IPS-NIHi7 (cell line): ENCODE measurements around the gene ZRSR2.
A peak's percentile ranks its signal among the peaks of the same experiment; 100 is the strongest.

Experiments
- DNase-seq: peaks from one replicate; pipeline ENCODE4 v3.0.0; 2012; ENCODE audit warnings: mixed read lengths; ENCODE audit errors: extremely low spot score

Gene ZRSR2

GRCh38 chrX:15853586-15854079 is 63.3 kb downstream of the ZRSR2 start:
- no peak for DNase-seq

DNA sequence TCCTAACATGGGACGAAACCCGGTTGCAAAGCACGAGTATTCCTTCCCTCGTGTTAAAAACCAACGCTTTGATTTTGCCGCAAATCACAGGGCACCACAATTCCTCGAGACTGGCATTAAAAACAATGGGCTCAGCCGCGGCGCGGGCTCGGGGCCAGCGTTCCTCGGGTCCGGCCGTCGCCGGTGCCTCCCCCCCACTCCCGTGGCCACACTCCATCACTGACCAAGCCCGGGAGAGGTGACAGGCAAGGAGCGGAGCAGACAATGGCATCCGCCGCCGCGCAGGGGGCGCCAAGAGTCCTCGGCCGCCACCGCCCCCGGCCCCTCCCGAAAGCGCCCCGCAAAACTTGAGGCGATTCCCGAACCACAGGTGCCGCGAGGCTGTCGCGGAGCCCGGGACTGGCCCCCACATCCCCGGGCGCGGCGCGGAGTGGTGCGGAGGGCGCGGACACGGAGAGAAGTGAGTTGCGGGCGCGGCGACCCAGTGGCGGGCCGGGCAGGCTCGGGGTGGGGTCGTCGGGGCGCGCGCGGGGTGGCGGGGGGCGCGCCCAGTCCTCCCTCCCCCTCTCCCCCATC is 63.9 kb downstream of the ZRSR2 start:
- peak; percentile 59 for DNase-seq

DNA sequence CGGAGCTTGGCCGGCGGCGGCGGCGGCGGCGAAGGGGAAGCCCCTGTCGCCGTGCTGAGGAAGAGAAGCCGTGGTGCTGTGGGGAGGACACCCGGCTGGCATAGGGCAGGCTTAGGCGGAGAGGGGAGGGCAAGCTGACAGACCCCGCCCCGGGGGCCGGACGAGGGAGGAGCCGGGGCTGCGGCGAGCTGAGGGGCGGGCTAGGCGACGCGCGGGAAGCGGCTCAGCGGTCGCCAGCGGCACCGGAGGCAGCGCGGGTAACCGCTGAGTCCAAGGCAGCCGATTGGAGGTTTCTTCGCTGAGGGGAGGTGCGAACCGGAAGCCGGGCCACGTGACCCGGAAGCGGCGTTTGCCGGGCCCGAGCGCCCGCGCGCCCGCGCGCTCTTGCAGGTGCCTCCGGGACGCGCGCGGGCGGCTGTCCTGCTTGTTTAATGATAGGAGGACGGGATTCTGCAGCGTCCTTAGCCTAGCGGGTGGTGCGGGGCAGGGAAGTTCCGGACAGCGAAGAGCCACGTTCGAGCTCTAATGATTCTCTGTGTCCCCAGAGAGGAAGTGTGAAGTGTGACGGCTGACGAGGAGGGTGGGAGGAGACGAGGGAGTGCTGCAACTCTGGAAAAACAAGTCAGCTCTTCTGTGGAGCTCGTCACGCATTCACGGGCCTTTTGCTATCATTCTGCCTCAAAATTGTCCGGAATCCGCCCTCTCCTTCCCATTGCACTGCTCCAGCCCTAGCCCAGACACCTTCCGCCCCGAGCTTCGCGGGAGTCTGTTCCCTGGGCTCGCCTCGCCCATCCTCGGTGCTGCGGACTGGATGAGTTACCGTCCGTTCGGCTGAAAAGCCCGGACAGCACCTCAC is 64.7 kb downstream of the ZRSR2 start, which contains the start of gene AP1S2:
Gene AP1S2 (minus strand): TSS at position 102 of the 856 bp plus-strand sequence. CDS start 2,289 bp downstream, outside the sequence.
- DNase-seq, result peak; percentile 95

- DNase-seq, result no peak
Observed at GRCh38 chrX:15855568-15856221, 65.4 kb downstream of the ZRSR2 start.

GRCh38 chrX:15856222-15856587 is 65.9 kb downstream of the ZRSR2 start:
- DNase-seq, result no peak

- no peak for DNase-seq
Observed at GRCh38 chrX:15856636-15857035, 66.4 kb downstream of the ZRSR2 start.

GRCh38 chrX:15858051-15858450 is 67.8 kb downstream of the ZRSR2 start:
- DNase-seq, result no peak

DNA sequence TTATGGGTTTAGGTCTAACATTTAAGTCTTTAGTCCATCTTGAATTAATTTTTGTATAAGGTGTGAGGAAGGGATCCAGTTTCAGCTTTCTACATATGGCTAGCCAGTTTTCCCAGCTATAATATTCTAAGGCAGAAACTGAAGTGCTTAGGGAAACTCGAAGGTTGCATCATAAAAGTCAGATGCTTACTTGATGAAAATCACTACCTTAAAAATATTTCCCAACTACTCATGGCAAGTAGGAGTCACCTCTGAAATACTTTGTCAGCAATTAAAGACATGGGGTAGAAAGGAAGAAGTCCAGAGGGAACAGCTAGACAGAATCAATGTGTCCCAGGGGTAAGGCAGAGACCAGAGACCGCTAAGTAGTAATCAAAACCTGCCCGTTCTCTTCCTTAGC is 70.6 kb downstream of the ZRSR2 start:
- no peak for DNase-seq

DNA sequence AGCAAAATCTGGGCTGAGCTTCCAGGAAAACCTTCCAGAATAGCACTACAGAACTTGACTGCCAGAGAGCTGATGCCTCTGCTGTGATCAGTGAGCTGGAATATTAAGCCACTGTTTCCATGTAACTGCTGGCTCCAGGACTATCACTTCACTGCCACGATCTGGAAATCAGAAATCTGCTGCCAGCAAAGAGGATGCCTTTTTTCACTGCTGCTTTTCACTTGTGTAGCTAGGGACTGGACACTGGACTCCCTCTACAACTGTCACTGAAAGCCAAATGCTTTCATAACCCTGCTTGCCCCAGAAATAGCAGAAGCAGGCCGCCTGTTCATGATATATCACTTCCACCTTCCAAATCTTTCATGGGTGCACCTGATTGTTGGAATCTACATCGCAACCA is 73.7 kb downstream of the ZRSR2 start:
- no peak for DNase-seq

- DNase-seq, result no peak
Observed at GRCh38 chrX:15864629-15865028, 74.3 kb downstream of the ZRSR2 start.

GRCh38 chrX:15866147-15866546 is 75.9 kb downstream of the ZRSR2 start:
- peak; percentile 35 for DNase-seq

GRCh38 chrX:15869695-15870094 is 79.4 kb downstream of the ZRSR2 start:
- no peak for DNase-seq

GRCh38 chrX:15870310-15870709 is 80.0 kb downstream of the ZRSR2 start:
- no peak for DNase-seq
